Upper lobe of right lung (tissue), 1 donor: ENCODE measurements around the gene CCR5AS.

Source experiments
- ATAC-seq: fragments of 200-7000 bp; cut with Tn5 transposase; one replicate; pipeline ENCODE4 v1.9.1; 2020; ENCODE audit warnings: mild to moderate bottlenecking, moderate library complexity
- DNase-seq: peaks from one replicate; pipeline ENCODE4 v3.0.0-alpha.2; 2020
- H3K27ac ChIP-seq: fragments of 200-600 bp; one replicate; pipeline ENCODE4 v1.8.0; 2022
- H3K27me3 ChIP-seq: fragments of 200-600 bp; one replicate; pipeline ENCODE4 v1.8.0; 2022; ENCODE audit warnings: mild to moderate bottlenecking
- H3K36me3 ChIP-seq: fragments of 200-600 bp; one replicate; pipeline ENCODE4 v1.8.0; 2022
- H3K4me1 ChIP-seq: fragments of 200-600 bp; one replicate; pipeline ENCODE4 v1.8.0; 2022
- H3K4me3 ChIP-seq: fragments of 200-600 bp; one replicate; pipeline ENCODE4 v1.8.0; 2022; ENCODE audit warnings: mild to moderate bottlenecking
- H3K9me3 ChIP-seq: fragments of 200-600 bp; one replicate; pipeline ENCODE4 v1.8.0; 2022
- CTCF ChIP-seq: fragments of 200-600 bp; IDR thresholded peaks from one replicate; pipeline ENCODE4 v1.8.0; 2022; ENCODE audit warnings: antibody characterized with exemption
- intact Hi-C: fragments of 100-400 bp; cut with DNase I; formaldehyde crosslinking; loops from one replicate; pipeline ENCODE4 v1.11.0; 2022
- donor health status: DM: no; HTN: yes; CAD: no; lungs with severe emphysema.

The CCR5AS gene

GRCh38 chr3:46375814-46376213 lies 31.1 kb downstream of the CCR5AS start:
- no peak overlapping the region for H3K27ac ChIP-seq
- TF ChIP-seq CTCF: no peak
- no peaks in the 10 kb centered on the region for H3K36me3 ChIP-seq
- ATAC-seq (no peak), DNase-seq (no peak)
- H3K27me3 ChIP-seq: no peaks in the 10 kb centered on the region
- no peak overlapping the region for H3K4me3 ChIP-seq
- no peaks in the 10 kb centered on the region for H3K9me3 ChIP-seq
- peaks cover 17% of the 10 kb centered on the region for H3K4me1 ChIP-seq
- intact Hi-C loops: loop anchor here (10.0 kb wide), 2 partner anchors 101 to 291 kb away; no protein-coding TSS in a partner anchor

GRCh38 chr3:46375218-46375617 lies 31.6 kb downstream of the CCR5AS start:
- H3K4me3 ChIP-seq: no peak overlapping the region
- intact Hi-C loops: loop anchor here (10.0 kb wide), 2 partner anchors 100 to 290 kb away; no protein-coding TSS in a partner anchor
- no peak for ATAC-seq
- no peak for DNase-seq
- no peaks in the 10 kb centered on the region for H3K27me3 ChIP-seq
- H3K36me3 ChIP-seq: no peaks in the 10 kb centered on the region
- no peaks in the 10 kb centered on the region for H3K9me3 ChIP-seq
- H3K4me1 ChIP-seq: peaks cover 16% of the 10 kb centered on the region
- no peak overlapping the region for H3K27ac ChIP-seq
- no peak for TF ChIP-seq CTCF

GRCh38 chr3:46374755-46375154 lies 32.1 kb downstream of the CCR5AS start:
- H3K27me3 ChIP-seq: no peaks in the 10 kb centered on the region
- no peak for TF ChIP-seq CTCF
- no peaks in the 10 kb centered on the region for H3K36me3 ChIP-seq
- H3K27ac ChIP-seq: no peak overlapping the region
- peaks cover 19% of the 10 kb centered on the region for H3K4me1 ChIP-seq
- no peaks in the 10 kb centered on the region for H3K9me3 ChIP-seq
- DNase-seq: no peak
- no peak overlapping the region for H3K4me3 ChIP-seq
- intact Hi-C loops: loop anchor here (10.0 kb wide), 2 partner anchors 100 to 290 kb away; no protein-coding TSS in a partner anchor
- ATAC-seq: no peak

GRCh38 chr3:46372492-46373359 lies 34.1 kb downstream of the CCR5AS start:
- TF ChIP-seq CTCF: peak; percentile 64
- no peak overlapping the region for H3K27ac ChIP-seq
- no peak for DNase-seq

GRCh38 chr3:46371519-46372340 lies 35.1 kb downstream of the CCR5AS start:
- Histone ChIP-seq H3K36me3 (no peaks in the 10 kb centered on the region), H3K27ac (peak overlapping the region; percentile 67), H3K9me3 (no peaks in the 10 kb centered on the region), H3K27me3 (no peaks in the 10 kb centered on the region), H3K4me1 (peaks cover 31% of the 10 kb centered on the region), H3K4me3 (peak overlapping the region; percentile 39)
- intact Hi-C loops: loop anchor here (10.0 kb wide), 2 partner anchors 97 to 287 kb away; no protein-coding TSS in a partner anchor
- ATAC-seq (no peak), DNase-seq (no peak)
- no peak for TF ChIP-seq CTCF

More at GRCh38 chr3:46372492-46373359, 34.1 kb downstream of the CCR5AS start:
- Histone ChIP-seq H3K36me3 (no peaks in the 10 kb centered on the region), H3K9me3 (no peaks in the 10 kb centered on the region), H3K4me1 (peaks cover 31% of the 10 kb centered on the region), H3K27me3 (no peaks in the 10 kb centered on the region), H3K4me3 (peak overlapping the region; percentile 39)
- intact Hi-C loops: loop anchor here (10.0 kb wide), 2 partner anchors 98 to 288 kb away; no protein-coding TSS in a partner anchor
- ATAC-seq: peak; percentile 66
